GM12878 (cell line): Measurements from ENCODE around the gene OR6T1. TPM values are rescaled to one million over a fixed set of nuclear protein-coding genes. Genes with fewer than 3 reads are reported as not detected.

Experiments used
- ATAC-seq: fragments of 200-7000 bp; cut with Tn5 transposase; 3 replicates; pipeline ENCODE4 v1.9.1; 2020; ENCODE audit warnings: mild to moderate bottlenecking, moderate library complexity
- BruUV-seq: library from RNA; stranded (reverse); fragments of 400-500 nt; replicated peaks from 2 replicates; lab custom pipeline; 2021; lab: Mats Ljungman, UMichigan
- CTCF ChIA-PET: fragments of 300-600 bp; sonication (Branson Sonifier 250); formaldehyde crosslinking; extraction: SDS; loops from one replicate; lab custom pipeline; 2021; ENCODE audit warnings: inconsistent platforms; lab: Yijun Ruan, JAX
- POLR2A ChIA-PET: fragments of 350-600 bp; formaldehyde crosslinking; extraction: SDS; loops from one replicate; lab custom pipeline; 2021; ENCODE audit warnings: inconsistent platforms; lab: Charles Lee
- RAD21 ChIA-PET: fragments of 300-600 bp; sonication (Branson Sonifier 250); formaldehyde crosslinking; loops from one replicate; lab custom pipeline; 2023; ENCODE audit warnings: antibody characterized with exemption; ENCODE audit not compliant: unreplicated experiment; lab: Charles Lee
- SMC1A ChIA-PET: fragments of 300-600 bp; sonication (Branson Sonifier 250); formaldehyde crosslinking; loops from one replicate; lab custom pipeline; 2023; ENCODE audit not compliant: unreplicated experiment, uncharacterized antibody; lab: Charles Lee
- DNase-seq: peaks from one replicate; pipeline ENCODE4 v3.0.0-alpha.2; 2011; ENCODE audit warnings: low read depth, low spot score
- FAIRE-seq: peaks from 3 replicates; lab custom pipeline; 2011; peaks lifted over from hg19 to GRCh38; lab: Jason Lieb, UNC
- H2AFZ ChIP-seq: 2 replicates; pipeline ENCODE4 v1.6.0; 2011; ENCODE audit warnings: low read depth, low read length, control low read depth; ENCODE audit not compliant: control insufficient read depth
- H3K27ac ChIP-seq: 2 replicates; pipeline ENCODE4 v1.5.1; 2011; ENCODE audit warnings: control low read depth; ENCODE audit not compliant: control insufficient read depth, insufficient read depth
- H3K27me3 ChIP-seq, 2 experiments: replicated peaks in 1 of 2; 2 replicates each; pipeline versions ENCODE4 v1.6.0 to v1.6.1; 2011; ENCODE audit warnings: low read length in 1 of 2; ENCODE audit not compliant: control insufficient read depth in 2 of 2, insufficient read depth in 2 of 2
- H3K36me3 ChIP-seq, 2 experiments: 2 replicates each; pipeline ENCODE4 v1.5.1; 2011; ENCODE audit warnings: low read length in 1 of 2; ENCODE audit not compliant: control insufficient read depth in 2 of 2, insufficient read depth in 2 of 2
- H3K4me1 ChIP-seq: 2 replicates; pipeline ENCODE4 v1.6.1; 2011; ENCODE audit warnings: mild to moderate bottlenecking, low read length, moderate library complexity, mixed read lengths; ENCODE audit not compliant: control insufficient read depth, insufficient read depth
- H3K4me2 ChIP-seq: 2 replicates; pipeline ENCODE4 v1.6.0; 2011; ENCODE audit warnings: control low read depth; ENCODE audit not compliant: control insufficient read depth, insufficient read depth
- H3K4me3 ChIP-seq: fragments of 200-600 bp; sonication (generic); 2 replicates; pipeline ENCODE4 v1.5.1; 2016
- H3K79me2 ChIP-seq: 2 replicates; pipeline ENCODE4 v1.6.0; 2011; ENCODE audit warnings: low read length; ENCODE audit not compliant: control insufficient read depth, insufficient read depth
- H3K9ac ChIP-seq: 2 replicates; pipeline ENCODE4 v1.8.0; 2011; ENCODE audit warnings: low read length, control low read depth, mixed read lengths; ENCODE audit not compliant: control insufficient read depth, insufficient read depth
- H3K9me3 ChIP-seq: replicated peaks from 3 replicates; pipeline ENCODE4 v1.5.1; 2011; ENCODE audit warnings: mild to moderate bottlenecking, low read length; ENCODE audit not compliant: control insufficient read depth, insufficient read depth
- H4K20me1 ChIP-seq: 2 replicates; pipeline ENCODE4 v1.6.0; 2011; ENCODE audit not compliant: control insufficient read depth, insufficient read depth
- ELK1 ChIP-seq: IDR thresholded peaks from 2 replicates; pipeline ENCODE4 v1.6.1; 2012; ENCODE audit warnings: low read depth, low read length, improper control_type of control experiment
- IRF3 ChIP-seq: fragments of 450-650 bp; IDR thresholded peaks from 2 replicates; pipeline ENCODE4 v1.6.1; 2014; ENCODE audit warnings: mild to moderate bottlenecking
- MYC ChIP-seq: IDR thresholded peaks from 2 replicates; pipeline ENCODE4 v1.6.1; 2011; ENCODE audit warnings: mild to moderate bottlenecking, low read length, moderate library complexity, inconsistent platforms; ENCODE audit not compliant: insufficient read depth, insufficient replicate concordance, insufficient read length, severe bottlenecking
- ZNF622 ChIP-seq: fragments of 450-650 bp; IDR thresholded peaks from 2 replicates; pipeline ENCODE4 v1.6.1; 2017; ENCODE audit warnings: mild to moderate bottlenecking, inconsistent platforms
- in situ Hi-C: fragments of 300-500 bp; cut with MboI; formaldehyde crosslinking; loops from 9 replicates; pipeline ENCODE4 v1.14.3; 2018; ENCODE audit warnings: mixed read lengths
- intact Hi-C: fragments of 100-400 bp; cut with micrococcal nuclease; formaldehyde crosslinking; loops from one replicate; pipeline ENCODE4 v1.14.2; 2022; ENCODE audit not compliant: unreplicated experiment
- polyA plus RNA-seq, 11 experiments: library from polyadenylated mRNA; depleted of rRNA in 4 of 11; unstranded in 6 of 11; stranded (reverse) in 5 of 11; fragments of >200 nt; fragmentation: Nextera tagmentation in 4 of 11; fragmentation: Illumina TruSeq in 1 of 11; extraction: Ambion mirVana in 4 of 11; extraction: Trizol in 1 of 11; gene quantifications; 1 replicate in 1 of 11; 2 replicates in 10 of 11; pipeline versions ENCODE4 v1.2.1 to v1.2.3, GENCODE V29; 2011 to 2016; ENCODE audit warnings: inconsistent platforms in 2 of 11, missing spikeins in 2 of 11, low read depth in 1 of 11
- total RNA-seq, 4 experiments: library from RNA; depleted of rRNA in 3 of 4; stranded (reverse); fragments of >200 nt in 3 of 4; fragmentation: Illumina TruSeq in 1 of 4; extraction: Trizol in 1 of 4; gene quantifications; 2 replicates each; pipeline versions ENCODE4 v1.2.1 to v1.2.3, GENCODE V29; 2013 to 2021

The OR6T1 gene
- total and polyA plus RNA-seq, 10 of the 15 experiments (the other 5 are each of a cell fraction or from before 2014, with no cell fraction given), result not detected

GRCh38 chr11:123977731-123978347, 34.2 kb upstream of the OR6T1 start, which contains the start of gene OR10S1:
Gene OR10S1 (minus strand): TSS chr11:123977781. CDS start chr11:123977664, 117 bp downstream.
- ChIA-PET POLR2A (no interaction called here), CTCF (no interaction called here), SMC1A (no interaction called here), RAD21 (no interaction called here)
- Histone ChIP-seq H3K9ac (no peak within 1 kb of the TSS), H3K9me3 (no peaks in the 10 kb centered on the region), H3K4me1 (no peaks in the 10 kb centered on the region), H3K4me3 (no peak within 1 kb of the TSS), H3K4me2 (no peak within 1 kb of the TSS), H2AFZ (no peak within 1 kb of the TSS), H3K27me3 (no peaks in the 10 kb centered on the region), H3K79me2 (no peaks in the 10 kb centered on the region), H4K20me1 (no peaks in the 10 kb centered on the region), H3K27ac (no peak within 1 kb of the TSS), H3K36me3 (no peaks in the 10 kb centered on the region)
- no TSS peak for BruUV-seq
- in situ Hi-C loops, result no loop called here
- FAIRE-seq (no peak), DNase-seq (no peak), ATAC-seq (no peak)
- TF ChIP-seq MYC (no peak), IRF3 (no peak), ELK1 (no peak), ZNF622 (no peak)
- intact Hi-C loops, result no loop called here
